ENCODE data around the gene PLXNB2. TPM values are rescaled to one million over a fixed set of nuclear protein-coding genes. Genes with fewer than 3 reads are reported as not detected.
"Not testable (repeated sequence)": the region's sequence is repeated elsewhere in the genome, so short reads cannot be mapped to it uniquely, and the experiment has no call there.

The PLXNB2 gene
- total RNA-seq, 2 experiments from 2014 or later = 6.3 to 8.3 TPM

DNA sequence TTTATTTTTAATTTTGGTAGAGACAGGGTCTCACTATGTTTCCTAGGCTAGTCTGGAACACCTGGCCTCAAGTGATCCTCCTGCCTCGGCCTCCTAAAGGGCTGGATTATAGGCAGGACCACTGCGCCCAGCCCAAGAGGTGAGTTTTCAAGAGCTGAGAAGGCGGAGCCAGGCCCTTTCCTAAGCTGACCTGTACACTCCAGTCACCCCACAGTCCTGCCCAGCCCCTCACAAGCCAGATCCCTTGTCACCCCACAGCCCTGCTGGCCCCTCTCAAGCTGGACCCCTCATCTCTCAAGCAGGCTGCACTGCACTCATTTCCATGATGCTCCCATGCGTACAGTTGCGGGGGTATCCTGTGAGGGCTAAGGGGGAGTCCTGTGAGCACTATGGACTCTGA lies 16.5 kb upstream of the PLXNB2 start:
- ChIA-PET POLR2A (interaction anchor here (0.7 kb wide), 1 partner anchor 15 kb away, joined by 3 read pairs; no protein-coding TSS in a partner anchor), CTCF (interaction anchor here (1.5 to 6.0 kb wide), 3 partner anchors 8 to 47 kb away, joined by 4 to 33 read pairs (median 7); no protein-coding TSS in a partner anchor)
- H3K36me3 Mint-ChIP-seq = no peaks in the 10 kb centered on the region
- intact Hi-C loops (cut with micrococcal nuclease) = no loop called here
- no peaks in the 10 kb centered on the region for H3K27me3 Mint-ChIP-seq
- H3K27ac Mint-ChIP-seq = no peak overlapping the region
- H3K9me3 Mint-ChIP-seq = no peaks in the 10 kb centered on the region
- no peak overlapping the region for H3K4me3 Mint-ChIP-seq
- no peak for DNase-seq
- H3K4me1 Mint-ChIP-seq (ENCODE audit: low read depth) = peaks cover 7% of the 10 kb centered on the region

DNA sequence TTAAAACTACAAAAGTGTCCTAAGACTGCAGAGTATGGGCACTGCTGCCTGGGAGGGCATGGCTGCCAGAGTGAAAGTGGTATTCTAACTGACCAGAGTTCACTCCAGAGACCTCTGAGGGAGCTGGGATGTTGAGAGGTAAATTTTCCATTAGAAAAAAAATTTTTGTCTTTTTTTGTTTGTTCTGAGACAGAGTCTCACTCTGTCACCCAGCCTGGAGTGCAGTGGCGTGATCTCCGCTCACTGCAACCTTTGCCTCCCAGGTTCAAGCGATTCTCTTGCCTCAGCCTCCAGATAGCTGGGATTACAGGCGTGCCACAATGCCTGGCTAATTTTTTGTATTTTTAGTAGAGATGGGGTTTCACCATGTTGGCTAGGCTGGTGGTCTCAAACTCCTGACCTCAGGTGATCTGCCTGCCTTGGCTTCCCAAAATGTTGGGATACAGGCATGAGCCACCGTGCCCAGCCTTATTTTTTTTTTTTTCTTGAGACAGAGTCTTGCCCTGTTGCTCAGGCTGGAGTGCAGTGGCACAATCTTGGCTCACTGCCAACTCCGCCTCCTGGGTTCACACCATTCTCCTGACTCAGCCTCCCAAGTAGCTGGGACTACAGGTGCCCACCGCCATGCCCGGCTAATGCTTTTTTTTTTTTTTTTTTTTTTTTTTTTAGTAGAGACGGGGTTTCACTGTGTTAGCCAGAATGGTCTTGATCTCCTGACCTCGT lies 15.1 kb upstream of the PLXNB2 start:
- intact Hi-C loops (cut with micrococcal nuclease); H3K27me3 Mint-ChIP-seq; H3K4me1 Mint-ChIP-seq (ENCODE audit: low read depth); H3K9me3 Mint-ChIP-seq; H3K27ac Mint-ChIP-seq; POLR2A ChIA-PET; DNase-seq; H3K36me3 Mint-ChIP-seq; H3K4me3 Mint-ChIP-seq: not testable (repeated sequence)
- CTCF ChIA-PET = interaction anchor here (1.5 to 1.8 kb wide), 3 partner anchors 20 to 51 kb away, joined by 4 to 7 read pairs (median 5); no protein-coding TSS in a partner anchor

DNA sequence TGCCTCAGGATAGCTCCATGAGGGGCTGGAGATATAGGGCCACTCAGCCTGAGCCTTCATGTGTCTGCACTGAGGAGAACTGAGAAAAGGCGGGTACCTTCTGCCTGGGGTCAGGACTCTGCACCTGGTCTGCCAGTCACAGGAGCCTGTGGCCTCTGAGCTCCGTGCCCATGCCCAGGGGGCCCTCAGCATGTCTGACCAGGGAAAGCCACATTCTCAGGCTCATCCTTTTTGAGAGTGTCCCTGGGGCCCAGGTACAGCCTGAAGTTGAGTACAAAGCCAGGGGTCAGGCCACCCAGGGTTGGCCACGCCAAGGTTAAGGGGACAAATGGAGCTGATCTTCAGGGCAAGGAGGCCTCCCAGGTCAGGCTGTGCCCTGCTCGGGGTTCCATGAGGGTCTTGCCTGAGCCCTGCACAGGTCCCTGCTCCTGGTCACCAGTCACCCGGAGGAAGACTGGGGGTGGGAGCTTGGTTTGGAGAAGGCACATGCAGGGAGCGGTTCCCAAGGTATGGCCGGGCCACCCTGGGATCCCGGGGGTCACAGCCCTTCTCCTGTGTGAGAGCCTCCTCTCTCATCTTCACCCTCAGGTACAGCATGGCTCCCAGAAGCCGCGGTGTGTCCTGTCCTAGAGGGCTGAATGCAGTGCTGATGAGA lies 13.4 kb upstream of the PLXNB2 start:
- POLR2A ChIA-PET = no interaction called here
- Mint-ChIP-seq H3K4me3 (no peak overlapping the region), H3K4me1 (ENCODE audit: low read depth) (peaks cover under 1% of the 10 kb centered on the region), H3K9me3 (no peaks in the 10 kb centered on the region), H3K27ac (no peak overlapping the region), H3K27me3 (no peaks in the 10 kb centered on the region), H3K36me3 (no peaks in the 10 kb centered on the region)
- CTCF ChIA-PET = interaction anchor here (1.6 to 1.8 kb wide), 3 partner anchors 22 to 49 kb away, joined by 3 to 5 read pairs (median 4); no protein-coding TSS in a partner anchor
- no peak for DNase-seq
- intact Hi-C loops (cut with micrococcal nuclease) = no loop called here

DNA sequence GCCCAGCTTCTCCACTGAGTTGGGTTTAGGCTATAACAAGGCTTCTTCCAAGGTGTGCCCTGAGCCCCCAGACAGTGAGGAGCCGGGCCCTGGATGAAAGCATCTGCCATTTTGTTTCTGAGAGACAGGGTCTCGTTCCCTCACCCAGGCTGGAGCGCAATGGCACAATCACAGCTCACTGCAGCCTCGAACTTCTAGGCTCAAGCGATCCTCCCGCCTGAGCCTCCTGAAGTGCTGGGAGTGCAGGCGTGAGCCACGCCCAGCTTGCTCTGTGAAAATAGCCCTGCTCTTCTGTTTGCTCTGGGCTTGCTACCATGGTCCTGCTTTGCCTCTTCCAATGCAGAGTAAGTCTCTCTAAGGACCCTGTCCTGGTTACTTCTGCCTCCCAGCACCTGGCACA lies 12.7 kb upstream of the PLXNB2 start:
- no peaks in the 10 kb centered on the region for H3K9me3 Mint-ChIP-seq
- POLR2A ChIA-PET = no interaction called here

DNA sequence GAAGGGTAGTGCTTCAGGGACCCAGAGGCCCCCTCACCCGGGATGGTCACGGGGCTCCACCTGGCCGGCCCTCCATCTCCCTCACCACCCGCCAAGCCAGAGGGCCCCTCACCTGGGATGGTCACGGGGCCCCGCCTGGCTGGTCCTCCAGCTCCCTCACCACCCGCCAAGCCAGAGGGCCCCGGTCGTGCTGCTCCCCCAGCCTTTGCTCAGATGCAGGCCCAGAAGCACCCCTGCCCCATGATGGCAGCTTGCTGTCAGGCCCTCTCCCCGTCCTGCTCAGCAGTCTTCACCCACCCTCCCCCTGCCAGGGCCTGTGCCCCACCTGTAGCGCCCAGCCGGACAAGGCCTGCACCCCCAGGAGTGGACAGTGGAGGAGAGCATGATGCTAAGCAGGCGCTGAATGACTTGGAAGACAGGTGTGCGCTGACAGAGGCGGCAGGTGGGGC lies 12.1 kb upstream of the PLXNB2 start:
- Mint-ChIP-seq H3K9me3 (no peaks in the 10 kb centered on the region), H3K4me1 (ENCODE audit: low read depth) (peaks cover 5% of the 10 kb centered on the region), H3K27ac (no peak overlapping the region), H3K27me3 (no peaks in the 10 kb centered on the region), H3K36me3 (no peaks in the 10 kb centered on the region), H3K4me3 (no peak overlapping the region)
- CTCF ChIA-PET = interaction anchor here (0.9 kb wide), 1 partner anchor 9 kb away, joined by 3 read pairs; no protein-coding TSS in a partner anchor
- POLR2A ChIA-PET = no interaction called here
- DNase-seq = no peak
- intact Hi-C loops (cut with micrococcal nuclease) = no loop called here

More for the DNA sequence above, 12.7 kb upstream of the PLXNB2 start:
- Mint-ChIP-seq H3K36me3 (no peaks in the 10 kb centered on the region), H3K4me1 (ENCODE audit: low read depth) (peaks cover 1% of the 10 kb centered on the region), H3K27me3 (no peaks in the 10 kb centered on the region), H3K27ac (no peak overlapping the region), H3K4me3 (no peak overlapping the region)
- intact Hi-C loops (cut with micrococcal nuclease) = no loop called here
- DNase-seq = no peak
- CTCF ChIA-PET = interaction anchor here (0.9 kb wide), 1 partner anchor 8 kb away, joined by 3 read pairs; no protein-coding TSS in a partner anchor

DNA sequence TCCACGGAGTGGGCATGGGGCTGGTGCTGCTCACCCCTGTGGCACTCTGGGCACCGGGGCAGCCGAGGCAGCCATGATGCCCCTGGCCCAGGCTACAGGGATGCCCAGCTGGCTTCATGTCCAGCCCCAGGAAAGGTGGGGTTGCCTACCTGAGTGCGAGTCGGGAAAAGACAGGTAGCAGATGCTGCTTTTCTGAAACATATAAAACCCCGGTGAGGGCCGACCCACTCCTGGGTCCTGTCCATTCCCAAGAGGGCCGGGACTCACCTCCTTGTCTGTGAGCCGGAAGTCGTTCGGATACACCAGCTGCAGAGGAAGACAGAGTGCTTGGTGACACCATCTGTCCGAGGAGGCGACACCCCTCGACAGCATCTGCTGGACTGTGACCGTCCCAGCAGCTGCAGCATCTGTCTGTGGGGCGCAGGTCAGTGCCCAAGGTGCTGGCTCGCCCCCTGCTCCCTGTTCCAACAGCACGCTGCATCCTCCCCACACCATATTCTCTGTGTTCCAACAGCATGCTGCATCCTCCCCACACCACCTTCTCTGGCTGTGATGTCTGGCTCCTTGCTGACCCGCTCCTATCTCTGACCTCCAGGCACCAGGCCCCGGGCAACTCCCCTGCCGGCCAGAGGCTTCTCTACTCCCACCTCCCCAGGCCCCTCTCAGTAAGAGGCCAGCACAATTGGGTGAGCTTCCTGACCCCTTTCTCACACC lies 11.4 kb upstream of the PLXNB2 start:
- Mint-ChIP-seq H3K27ac (no peak overlapping the region), H3K4me3 (no peak overlapping the region), H3K9me3 (no peaks in the 10 kb centered on the region), H3K4me1 (ENCODE audit: low read depth) (peaks cover 11% of the 10 kb centered on the region), H3K36me3 (no peaks in the 10 kb centered on the region), H3K27me3 (no peaks in the 10 kb centered on the region)
- ChIA-PET CTCF (no interaction called here), POLR2A (no interaction called here)
- intact Hi-C loops (cut with micrococcal nuclease) = no loop called here
- no peak for DNase-seq

DNA sequence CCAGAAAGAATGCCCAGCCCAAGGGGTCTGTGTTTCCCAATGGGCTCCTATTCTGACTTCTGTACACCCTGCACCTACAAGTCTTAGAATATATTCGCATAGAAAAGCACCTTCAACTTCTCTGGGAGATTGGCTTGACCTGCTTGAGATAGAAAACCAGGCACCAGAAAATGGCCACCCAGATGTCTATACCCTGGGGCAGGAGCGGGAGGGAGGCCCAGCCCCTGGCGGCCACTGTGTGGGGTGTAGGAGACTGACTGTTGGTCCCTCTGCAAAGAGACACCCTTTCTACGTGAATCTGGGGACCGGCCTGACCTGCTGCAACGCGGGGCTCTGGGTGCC lies 10.9 kb upstream of the PLXNB2 start:
- H3K36me3 Mint-ChIP-seq = no peaks in the 10 kb centered on the region
- POLR2A ChIA-PET = no interaction called here
- CTCF ChIA-PET = no interaction called here
- H3K27ac Mint-ChIP-seq = no peak overlapping the region
- H3K9me3 Mint-ChIP-seq = no peaks in the 10 kb centered on the region
- H3K4me3 Mint-ChIP-seq = no peak overlapping the region
- no peak for DNase-seq
- H3K27me3 Mint-ChIP-seq = no peaks in the 10 kb centered on the region
- peaks cover 11% of the 10 kb centered on the region for H3K4me1 Mint-ChIP-seq (ENCODE audit: low read depth)
- intact Hi-C loops (cut with micrococcal nuclease) = no loop called here

DNA sequence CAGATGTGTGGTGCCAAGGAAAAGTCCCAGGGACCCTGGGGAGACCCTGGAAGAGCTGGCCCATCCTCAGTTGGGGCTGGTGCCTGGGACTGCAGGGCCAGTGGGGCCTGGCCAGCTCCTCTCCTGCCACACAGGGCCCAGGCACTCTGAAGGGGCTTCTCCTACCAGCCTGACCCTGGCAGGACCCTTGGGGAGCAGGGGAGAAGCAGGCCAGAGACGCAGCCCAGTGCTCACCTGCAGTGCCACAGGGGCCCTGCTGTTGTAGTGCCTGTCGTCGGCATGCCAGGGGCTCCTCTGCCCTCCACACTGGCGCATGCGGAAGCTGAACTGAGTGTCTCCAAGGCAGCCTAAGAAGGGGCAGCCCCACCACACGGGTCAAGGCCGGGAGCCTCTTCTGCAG lies 10.2 kb upstream of the PLXNB2 start:
- ChIA-PET POLR2A (no interaction called here), CTCF (no interaction called here)
- DNase-seq = no peak
- H3K36me3 Mint-ChIP-seq = no peaks in the 10 kb centered on the region
- no peaks in the 10 kb centered on the region for H3K27me3 Mint-ChIP-seq
- peaks cover 11% of the 10 kb centered on the region for H3K4me1 Mint-ChIP-seq (ENCODE audit: low read depth)
- no peak overlapping the region for H3K27ac Mint-ChIP-seq
- no peak overlapping the region for H3K4me3 Mint-ChIP-seq
- intact Hi-C loops (cut with micrococcal nuclease) = no loop called here
- H3K9me3 Mint-ChIP-seq = no peaks in the 10 kb centered on the region

DNA sequence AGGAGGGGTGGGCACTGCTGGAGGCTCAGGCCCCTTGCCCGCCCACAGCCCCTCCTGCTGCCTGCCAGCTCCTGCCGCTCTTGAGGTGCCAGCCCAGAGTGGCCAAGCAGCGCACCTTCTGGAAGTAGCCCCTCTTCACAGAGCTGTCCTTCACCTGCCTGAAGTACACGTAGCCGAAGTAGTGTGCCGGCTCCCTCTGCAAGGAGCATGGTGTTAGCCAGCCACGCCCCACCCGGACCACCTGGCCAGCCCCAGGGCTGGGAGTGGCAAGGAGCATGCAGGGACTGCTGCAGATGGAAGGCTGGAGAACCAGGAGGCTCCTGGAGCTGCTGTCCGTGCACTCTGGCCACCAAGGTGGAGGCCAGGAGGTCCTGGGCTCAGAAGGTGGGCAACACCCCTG lies 9.7 kb upstream of the PLXNB2 start:
- Mint-ChIP-seq H3K27ac (no peak overlapping the region), H3K9me3 (no peaks in the 10 kb centered on the region), H3K4me3 (no peak overlapping the region), H3K4me1 (ENCODE audit: low read depth) (peaks cover 11% of the 10 kb centered on the region), H3K36me3 (no peaks in the 10 kb centered on the region), H3K27me3 (no peaks in the 10 kb centered on the region)
- DNase-seq = no peak
- intact Hi-C loops (cut with micrococcal nuclease) = no loop called here
- POLR2A ChIA-PET = no interaction called here
- CTCF ChIA-PET = no interaction called here

DNA sequence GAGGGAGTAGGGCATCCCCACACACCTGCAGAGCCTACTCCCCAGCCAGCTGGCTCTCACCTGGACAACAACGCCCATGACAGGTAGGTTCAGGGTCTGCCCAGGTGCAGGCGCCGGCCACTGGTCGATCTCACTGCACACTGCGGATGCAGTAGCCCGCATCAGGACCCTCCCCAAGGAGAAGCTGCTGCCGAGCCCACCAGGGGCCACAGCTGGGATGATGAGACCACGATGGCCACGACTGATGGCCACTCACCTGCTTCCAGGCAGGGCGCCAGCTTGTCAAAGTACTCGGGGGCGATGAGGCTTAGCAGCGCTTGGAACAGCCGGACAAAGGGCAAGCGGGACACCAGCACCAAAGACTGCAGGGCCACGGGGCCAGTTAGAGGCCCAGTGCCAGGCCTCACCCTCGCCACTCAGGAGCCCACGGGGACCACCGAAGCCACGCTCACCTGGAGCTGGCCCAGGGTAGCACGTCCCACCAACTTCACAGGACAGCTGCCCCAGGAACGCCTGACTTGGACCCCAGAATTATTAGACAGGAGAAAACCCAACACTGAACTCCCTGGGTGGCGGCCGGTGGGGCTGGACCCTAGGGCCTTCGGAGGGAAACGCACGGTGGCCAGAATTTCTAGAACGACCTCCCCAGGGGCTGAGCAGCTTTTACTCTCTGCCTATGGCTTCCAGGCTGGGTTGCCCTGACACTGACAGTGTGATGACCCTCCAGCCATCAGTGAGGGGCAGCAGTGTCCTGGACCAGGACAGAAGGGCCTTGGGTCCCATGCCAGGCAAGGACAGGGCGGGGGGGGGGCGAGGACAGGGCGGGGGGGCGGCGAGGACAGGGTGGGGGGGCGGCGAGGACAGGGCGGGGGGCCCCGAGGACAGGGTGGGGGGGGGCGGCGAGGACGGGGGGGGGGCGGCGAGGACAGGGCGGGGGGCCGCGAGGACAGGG lies 8.9 kb upstream of the PLXNB2 start:
- POLR2A ChIA-PET = no interaction called here
- H3K36me3 Mint-ChIP-seq = no peaks in the 10 kb centered on the region
- H3K27me3 Mint-ChIP-seq = no peaks in the 10 kb centered on the region
- CTCF ChIA-PET = interaction anchor here (1.1 to 3.5 kb wide), 2 partner anchors 9 to 10 kb away, joined by 4 to 12 read pairs; partner anchors contain the start of gene DENND6B
- peaks cover 11% of the 10 kb centered on the region for H3K4me1 Mint-ChIP-seq (ENCODE audit: low read depth)
- no peak overlapping the region for H3K4me3 Mint-ChIP-seq
- intact Hi-C loops (cut with micrococcal nuclease) = no loop called here
- no peak overlapping the region for H3K27ac Mint-ChIP-seq
- DNase-seq = no peak
- no peaks in the 10 kb centered on the region for H3K9me3 Mint-ChIP-seq

DNA sequence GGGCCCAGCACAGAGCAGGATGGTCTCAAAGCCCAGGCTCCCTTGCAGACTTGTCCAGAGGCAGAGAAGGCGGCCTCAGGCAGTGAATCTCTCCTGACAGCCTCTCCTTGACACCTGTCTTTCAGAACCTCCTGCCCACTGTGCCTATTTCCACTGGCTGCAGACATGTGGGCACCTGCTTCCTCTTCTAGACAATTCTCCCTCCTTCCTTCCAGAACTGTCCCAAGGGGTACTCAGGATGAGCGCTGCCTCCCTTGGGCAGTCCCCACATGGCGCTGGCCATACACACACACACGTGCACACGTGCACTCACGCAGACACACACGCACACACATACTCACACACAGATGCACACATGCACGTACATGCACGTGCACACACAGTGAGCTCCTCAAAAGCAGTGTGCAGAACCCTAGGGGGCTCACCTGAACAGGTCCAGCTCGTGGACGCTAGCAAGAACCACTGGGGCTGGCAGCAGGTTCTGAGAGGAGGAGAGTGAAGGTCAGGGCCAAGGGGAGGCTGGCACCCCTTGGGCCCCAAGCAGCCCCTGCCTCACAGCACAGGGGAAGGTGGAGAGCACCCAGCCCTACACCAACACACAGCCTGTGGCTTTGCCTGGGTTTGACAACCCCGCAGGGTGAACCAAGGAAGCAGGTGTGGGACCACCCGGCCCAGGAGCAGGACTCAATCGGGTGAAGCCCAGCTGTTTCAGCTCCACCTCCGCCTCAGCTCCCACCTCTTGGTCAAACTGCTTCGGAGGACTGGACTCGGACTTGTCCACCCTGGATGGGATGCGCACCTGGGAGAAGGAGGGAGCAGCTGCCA lies 8.1 kb upstream of the PLXNB2 start:
- CTCF ChIA-PET = interaction anchor here (1.1 to 3.5 kb wide), 2 partner anchors 9 to 11 kb away, joined by 4 to 12 read pairs; partner anchors contain the start of gene DENND6B
- intact Hi-C loops (cut with micrococcal nuclease) = no loop called here
- Mint-ChIP-seq H3K4me3 (no peak overlapping the region), H3K4me1 (ENCODE audit: low read depth) (peaks cover 11% of the 10 kb centered on the region), H3K27ac (no peak overlapping the region), H3K9me3 (no peaks in the 10 kb centered on the region), H3K27me3 (no peaks in the 10 kb centered on the region), H3K36me3 (no peaks in the 10 kb centered on the region)
- no peak for DNase-seq
- POLR2A ChIA-PET = interaction anchor here (0.6 to 1.3 kb wide), 3 partner anchors 65 to 210 kb away, joined by 3 to 5 read pairs (median 4); partner anchors contain the start of gene HDAC10

Data from activated CD4-positive, alpha-beta memory T cell treated with anti-CD3 and anti-CD28 coated beads for 36 hours (primary cell).